DOHH2 (cell line): ENCODE results near the gene SPOCK2.

Experiments
- H3F3A ChIP-seq: fragments of 200-600 bp; sonication (generic), shearing (Covaris generic); 2 replicates; pipeline ENCODE4 v1.6.0; 2016; ENCODE audit warnings: antibody characterized with exemption, mild to moderate bottlenecking; ENCODE audit not compliant: control insufficient read depth, insufficient read depth
- H3K27ac ChIP-seq: fragments of 200-600 bp; sonication (generic); 2 replicates; pipeline ENCODE4 v1.5.1; 2014; ENCODE audit warnings: low read depth, mild to moderate bottlenecking, low read length, moderate library complexity
- H3K27me3 ChIP-seq: fragments of 200-600 bp; sonication (generic); 2 replicates; pipeline ENCODE4 v1.6.1; 2014; ENCODE audit warnings: mild to moderate bottlenecking, low read length, mixed read lengths; ENCODE audit not compliant: control insufficient read depth
- H3K36me3 ChIP-seq: fragments of 200-600 bp; sonication (generic); 2 replicates; pipeline ENCODE4 v1.6.1; 2014; ENCODE audit warnings: mild to moderate bottlenecking, low read length, moderate library complexity, mixed read lengths; ENCODE audit not compliant: control insufficient read depth
- H3K4me1 ChIP-seq: fragments of 200-600 bp; sonication (generic); 2 replicates; pipeline ENCODE4 v1.6.1; 2014; ENCODE audit warnings: mild to moderate bottlenecking, low read length, mixed read lengths; ENCODE audit not compliant: control insufficient read depth
- H3K4me2 ChIP-seq: fragments of 200-600 bp; sonication (generic); 2 replicates; pipeline ENCODE4 v1.6.0; 2014; ENCODE audit warnings: mild to moderate bottlenecking, low read length, moderate library complexity
- H3K4me3 ChIP-seq: fragments of 200-600 bp; sonication (generic); 2 replicates; pipeline ENCODE4 v1.5.1; 2014; ENCODE audit warnings: mild to moderate bottlenecking, low read length, mixed read lengths
- H3K79me2 ChIP-seq: fragments of 200-600 bp; sonication (generic); 2 replicates; pipeline ENCODE4 v1.6.1; 2014; ENCODE audit warnings: mild to moderate bottlenecking, low read length, mixed read lengths; ENCODE audit not compliant: control insufficient read depth
- H3K9me2 ChIP-seq: fragments of 200-600 bp; sonication (generic); replicated peaks from 2 replicates; pipeline ENCODE4 v1.6.1; 2014; ENCODE audit warnings: mild to moderate bottlenecking, low read length, mixed read lengths; ENCODE audit not compliant: control insufficient read depth
- H3K9me3 ChIP-seq: fragments of 200-600 bp; sonication (generic); 2 replicates; pipeline ENCODE4 v1.6.1; 2014; ENCODE audit warnings: antibody characterized with exemption, low read length, mixed read lengths; ENCODE audit not compliant: control insufficient read depth, insufficient read depth
- H4K20me1 ChIP-seq: fragments of 200-600 bp; sonication (generic); 2 replicates; pipeline ENCODE4 v1.6.0; 2014; ENCODE audit warnings: low read depth, mild to moderate bottlenecking, antibody characterized with exemption, low read length, moderate library complexity; ENCODE audit not compliant: control insufficient read depth, insufficient read depth
- EZH2phosphoT487 ChIP-seq: fragments of 200-600 bp; sonication (generic); IDR thresholded peaks from 2 replicates; pipeline ENCODE4 v1.6.1; 2017; ENCODE audit warnings: borderline replicate concordance, mild to moderate bottlenecking, antibody characterized with exemption, low read length, moderate library complexity, mixed read lengths
- TF ChIP-seq, protein P1 (sequence below): fragments of 200-600 bp; sonication (generic); IDR thresholded peaks from one replicate; pipeline ENCODE4 v1.5.1; 2014; ENCODE audit warnings: antibody characterized with exemption, mild to moderate bottlenecking, low read depth, low read length; ENCODE audit not compliant: poor library complexity, severe bottlenecking

Gene SPOCK2

DNA sequence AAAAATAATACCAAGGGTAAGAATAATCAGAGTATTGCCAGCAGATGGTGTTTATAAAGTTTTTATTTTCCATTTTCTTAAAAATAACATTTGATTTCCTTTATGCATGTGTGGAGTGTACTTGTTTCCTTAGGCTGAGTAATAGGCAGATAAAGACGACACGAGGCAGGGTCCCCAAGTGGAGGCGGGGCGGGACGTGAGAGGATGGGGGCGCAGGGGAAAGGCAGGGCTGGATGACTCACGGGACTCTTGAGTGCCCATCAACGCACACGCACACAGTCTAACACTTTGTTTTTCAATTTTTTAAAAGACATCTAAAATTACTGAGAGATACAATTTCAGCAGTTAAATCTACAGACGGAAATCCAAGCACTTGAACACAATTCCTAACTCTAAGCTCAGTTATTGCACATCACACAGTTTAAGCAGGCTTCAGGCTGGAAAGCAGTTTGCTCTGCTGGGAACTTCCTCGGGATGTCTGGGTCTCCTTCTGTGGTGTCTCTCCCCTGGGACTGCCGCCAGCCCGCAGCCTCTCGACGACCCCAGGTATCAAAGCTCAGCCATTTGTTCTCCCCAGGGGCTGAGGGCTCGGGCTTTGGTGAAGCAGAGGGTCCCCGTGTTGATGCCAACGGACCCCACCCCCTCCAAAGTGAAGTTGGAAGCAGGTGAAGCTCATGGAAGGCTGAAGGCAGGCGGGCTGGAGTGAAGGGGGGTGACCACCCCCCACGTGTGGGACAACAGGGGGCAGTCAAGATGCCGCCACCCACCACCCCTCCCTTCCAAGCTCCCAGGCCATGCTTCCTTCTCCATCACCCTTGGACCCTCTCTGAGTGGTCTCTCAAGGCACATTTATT lies 29.1 kb downstream of the SPOCK2 start:
- Histone ChIP-seq H3K36me3 (no peaks in the 10 kb centered on the region), H3K79me2 (no peaks in the 10 kb centered on the region), H3F3A (no peaks in the 10 kb centered on the region), H3K27me3 (peaks cover 26% of the 10 kb centered on the region), H3K9me3 (no peaks in the 10 kb centered on the region), H3K27ac (no peak overlapping the region), H4K20me1 (no peaks in the 10 kb centered on the region; the same call in 1 of the 2 replicates), H3K4me1 (no peaks in the 10 kb centered on the region), H3K4me2 (no peak overlapping the region), H3K4me3 (no peak overlapping the region), H3K9me2 (no peaks in the 10 kb centered on the region)
- no peak for TF ChIP-seq EZH2phosphoT487
- TF ChIP-seq, protein P1, sequence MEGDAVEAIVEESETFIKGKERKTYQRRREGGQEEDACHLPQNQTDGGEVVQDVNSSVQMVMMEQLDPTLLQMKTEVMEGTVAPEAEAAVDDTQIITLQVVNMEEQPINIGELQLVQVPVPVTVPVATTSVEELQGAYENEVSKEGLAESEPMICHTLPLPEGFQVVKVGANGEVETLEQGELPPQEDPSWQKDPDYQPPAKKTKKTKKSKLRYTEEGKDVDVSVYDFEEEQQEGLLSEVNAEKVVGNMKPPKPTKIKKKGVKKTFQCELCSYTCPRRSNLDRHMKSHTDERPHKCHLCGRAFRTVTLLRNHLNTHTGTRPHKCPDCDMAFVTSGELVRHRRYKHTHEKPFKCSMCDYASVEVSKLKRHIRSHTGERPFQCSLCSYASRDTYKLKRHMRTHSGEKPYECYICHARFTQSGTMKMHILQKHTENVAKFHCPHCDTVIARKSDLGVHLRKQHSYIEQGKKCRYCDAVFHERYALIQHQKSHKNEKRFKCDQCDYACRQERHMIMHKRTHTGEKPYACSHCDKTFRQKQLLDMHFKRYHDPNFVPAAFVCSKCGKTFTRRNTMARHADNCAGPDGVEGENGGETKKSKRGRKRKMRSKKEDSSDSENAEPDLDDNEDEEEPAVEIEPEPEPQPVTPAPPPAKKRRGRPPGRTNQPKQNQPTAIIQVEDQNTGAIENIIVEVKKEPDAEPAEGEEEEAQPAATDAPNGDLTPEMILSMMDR = no peak

- Histone ChIP-seq H3K9me2 (no peaks in the 10 kb centered on the region), H3K36me3 (no peaks in the 10 kb centered on the region), H3K4me1 (no peaks in the 10 kb centered on the region), H3F3A (no peaks in the 10 kb centered on the region), H4K20me1 (no peaks in the 10 kb centered on the region; the same call in 1 of the 2 replicates), H3K4me3 (no peak overlapping the region), H3K9me3 (no peaks in the 10 kb centered on the region), H3K27me3 (peaks cover 26% of the 10 kb centered on the region), H3K4me2 (no peak overlapping the region), H3K27ac (no peak overlapping the region), H3K79me2 (no peaks in the 10 kb centered on the region)
- no peak for TF ChIP-seq EZH2phosphoT487
- TF ChIP-seq, protein P1 = no peak
These were observed 29.9 kb downstream of the SPOCK2 start for GRCh38 chr10:72058347-72058898.

DNA sequence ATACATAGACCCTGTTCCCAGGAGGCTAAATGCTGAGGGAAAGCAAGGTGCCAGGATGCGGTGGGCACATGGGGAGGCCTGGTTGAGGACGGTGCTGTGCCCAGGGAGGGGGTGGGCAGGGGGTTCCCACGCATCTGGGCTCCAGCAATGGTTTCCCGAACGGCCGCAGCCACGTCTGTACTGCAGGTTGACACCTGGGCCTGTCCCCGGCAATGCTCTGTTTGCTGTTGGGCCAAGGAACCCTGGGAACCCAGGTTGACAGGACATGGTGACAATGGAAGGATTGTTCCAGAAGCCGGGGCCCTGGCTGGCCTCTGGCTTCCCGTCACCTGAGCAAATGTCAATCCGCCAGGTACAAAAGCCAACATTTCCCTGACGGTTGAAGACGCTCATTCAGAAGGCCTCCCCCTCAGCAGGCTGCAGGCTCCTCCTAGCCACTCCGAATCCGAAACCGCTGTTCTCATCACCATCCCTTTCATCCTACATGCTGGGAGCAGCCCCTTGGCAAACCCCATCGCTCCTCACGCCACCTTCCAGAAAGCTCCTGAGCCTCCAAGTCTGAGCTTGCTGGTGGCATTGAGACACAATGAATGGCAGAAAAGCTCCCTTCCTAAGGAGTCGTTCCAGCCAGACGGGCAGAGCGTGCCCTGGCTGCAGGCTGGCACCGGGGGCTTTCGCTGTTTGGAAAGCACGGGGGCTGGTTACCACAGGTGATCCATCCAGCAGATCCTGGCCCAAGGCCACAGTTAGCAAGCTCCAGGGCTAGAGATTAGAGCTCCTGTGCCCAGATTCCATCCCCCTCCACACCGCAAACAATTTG lies 31.2 kb downstream of the SPOCK2 start:
- Histone ChIP-seq H3K4me1 (no peaks in the 10 kb centered on the region), H3K9me3 (no peaks in the 10 kb centered on the region), H3K36me3 (no peaks in the 10 kb centered on the region), H3K9me2 (no peaks in the 10 kb centered on the region), H3K27ac (no peak overlapping the region), H3F3A (no peaks in the 10 kb centered on the region), H3K27me3 (peaks cover 29% of the 10 kb centered on the region), H4K20me1 (no peaks in the 10 kb centered on the region; the same call in 1 of the 2 replicates), H3K4me3 (no peak overlapping the region), H3K79me2 (no peaks in the 10 kb centered on the region), H3K4me2 (no peak overlapping the region)
- TF ChIP-seq, protein P1 = no peak
- TF ChIP-seq EZH2phosphoT487 = no peak
